Activated CD4-positive, alpha-beta T cell treated with anti-CD3 and anti-CD28 coated beads, Interleukin-2, Interleukin-6, amounts not matched to agents 100 ng/mL and 50 ng/mL, durations not matched to agents 16 hours and 8 hours (primary cell): ENCODE results near the gene CREB3L2.
"Not testable (repeated sequence)": the region's sequence is repeated elsewhere in the genome, so short reads cannot be mapped to it uniquely, and the experiment has no call there.

Experiments used
- DNase-seq: peaks from one replicate; pipeline ENCODE4 v3.0.0-alpha.2; 2020

The CREB3L2 gene

DNA sequence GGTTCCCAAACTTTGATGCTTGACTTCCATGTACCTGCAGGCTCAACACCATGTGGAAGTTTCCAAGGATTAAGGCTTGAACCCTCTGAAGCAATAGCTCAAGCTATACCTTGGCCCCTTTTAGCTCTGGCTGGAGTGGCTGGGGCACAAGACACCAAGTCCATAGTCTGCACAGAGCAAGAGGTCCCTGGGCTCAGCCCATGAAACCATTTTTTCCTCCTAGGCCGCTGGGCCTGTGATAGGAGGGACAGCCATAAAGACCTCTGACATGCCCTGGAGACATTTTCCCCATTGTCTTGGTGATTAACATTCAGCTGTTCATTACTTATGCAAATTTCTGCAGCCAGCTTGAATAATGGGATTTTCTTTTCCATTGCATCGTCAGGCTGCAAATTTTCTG, 169.5 kb downstream of the CREB3L2 start:
- no peak for DNase-seq

DNA sequence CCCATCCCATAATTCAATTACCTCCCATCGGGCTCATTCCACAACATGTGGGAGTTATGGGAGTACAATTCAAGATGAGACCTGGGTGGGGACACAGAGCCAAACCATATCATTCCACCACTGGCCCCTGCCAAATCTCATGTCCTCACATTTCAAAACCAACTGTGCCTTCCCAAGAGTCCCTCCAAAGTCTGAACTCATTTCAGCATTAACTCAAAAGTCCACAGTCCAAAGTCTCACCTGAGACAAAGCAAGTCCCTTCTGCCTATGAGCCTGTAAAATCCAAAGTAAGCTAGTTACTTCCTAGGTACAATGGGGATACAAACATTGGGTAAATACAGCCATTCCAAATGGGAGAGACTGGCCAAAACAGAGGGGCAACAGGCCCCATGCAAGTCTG, 170.3 kb downstream of the CREB3L2 start:
- DNase-seq, result not testable (repeated sequence)

DNA sequence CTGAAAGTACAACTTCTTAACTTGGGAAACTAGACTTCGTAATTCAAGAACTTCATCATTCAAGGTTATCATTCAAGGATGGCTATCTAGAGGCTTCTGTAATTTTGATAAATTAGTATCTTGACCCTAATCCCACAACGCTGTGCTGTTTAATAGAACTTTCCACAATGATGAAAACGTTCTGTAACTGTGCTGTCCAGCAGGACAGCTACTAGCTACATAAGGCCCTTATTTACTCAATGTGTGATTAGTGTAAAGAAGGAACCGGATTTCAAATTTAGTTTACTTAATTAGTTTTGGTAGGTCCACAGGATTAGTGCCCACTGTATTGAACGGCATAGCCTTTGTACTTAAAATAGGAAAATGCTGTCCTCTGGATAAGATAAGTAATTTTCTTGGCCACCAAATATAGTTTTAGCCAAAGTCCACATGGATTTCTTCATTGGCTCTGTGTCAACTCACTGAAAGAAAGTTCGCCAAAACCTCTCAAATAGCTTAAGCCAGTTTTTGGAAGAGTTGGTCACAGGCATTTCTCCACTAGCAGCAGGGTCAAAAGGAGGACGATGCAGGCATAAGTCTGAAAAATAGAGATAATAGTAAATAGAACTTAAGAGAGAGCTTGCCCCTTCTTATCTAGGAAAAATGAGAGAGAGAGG, 172.4 kb downstream of the CREB3L2 start:
- DNase-seq, result no peak

DNA sequence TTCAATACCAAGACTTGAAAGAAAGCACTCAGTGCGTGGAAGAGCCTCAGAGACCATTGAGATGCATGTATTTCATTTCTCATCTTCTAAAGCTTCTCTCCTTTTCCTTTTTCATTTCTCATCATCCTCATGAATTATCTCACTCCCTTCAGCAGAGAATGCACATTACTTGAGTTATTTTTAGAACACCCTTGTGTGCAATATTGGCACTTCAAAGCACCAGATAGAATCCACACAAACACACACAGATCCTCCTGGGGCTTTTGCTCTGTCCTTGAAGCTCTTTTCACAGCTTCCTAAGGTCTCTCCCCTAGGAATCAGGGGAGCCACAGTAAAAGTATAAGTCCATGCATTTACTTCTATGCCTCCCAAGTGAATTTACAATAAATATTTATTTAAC, 173.4 kb downstream of the CREB3L2 start:
- DNase-seq, result no peak

DNA sequence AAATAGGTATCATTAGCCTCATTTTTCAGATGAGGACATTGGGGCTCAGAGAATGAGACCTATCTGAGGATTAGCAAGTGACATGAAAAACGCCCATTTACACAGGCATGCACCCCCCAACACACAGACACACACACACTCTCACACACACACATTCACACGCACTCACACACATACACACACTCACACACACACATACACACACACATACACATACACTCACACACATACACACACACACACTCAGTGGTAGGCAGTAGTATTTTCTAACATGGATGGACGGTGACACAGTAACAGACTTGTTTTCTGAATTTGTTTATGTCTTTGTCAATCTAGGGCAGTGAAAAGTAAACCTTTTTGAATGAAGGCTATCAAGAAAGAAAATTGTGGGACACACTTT, 176.4 kb downstream of the CREB3L2 start:
- no peak for DNase-seq
